Measurements from ENCODE around the gene TRIOBP. TPM values are rescaled to one million over a fixed set of nuclear protein-coding genes. Genes with fewer than 3 reads are reported as not detected.

TRIOBP gene
- total RNA-seq, 2 experiments from 2014 or later = 9.0 to 10.1 TPM

- Mint-ChIP-seq H3K27me3 (no peaks in the 10 kb centered on the region), H3K4me1 (ENCODE audit: low read depth) (no peaks in the 10 kb centered on the region), H3K27ac (no peak overlapping the region), H3K36me3 (ENCODE audit: low read depth) (peaks cover 23% of the 10 kb centered on the region), H3K9me3 (no peaks in the 10 kb centered on the region), H3K4me3 (no peak overlapping the region)
- ATAC-seq (ENCODE audit: poor library complexity) (no peak), DNase-seq (no peak)
- no peak overlapping the region for H3K27ac ChIP-seq (ENCODE audit: low read depth in 1 of 2, low read length in 2 of 2)
- ChIA-PET CTCF (no interaction called here), POLR2A (no interaction called here)
- no peaks in the 10 kb centered on the region for H3K9me3 ChIP-seq (ENCODE audit: control insufficient read depth in 1 of 2, insufficient read depth in 1 of 2, low read length in 2 of 2)
- peaks cover 37% of the 10 kb centered on the region for H3K36me3 ChIP-seq (ENCODE audit: insufficient read depth, low read length)
- intact Hi-C loops (cut with DNase I, micrococcal nuclease) = no loop called here
- H3K4me1 ChIP-seq (ENCODE audit: insufficient read depth, low read length) = no peaks in the 10 kb centered on the region
- H3K27me3 ChIP-seq (ENCODE audit: control insufficient read depth in 1 of 2, insufficient read depth in 2 of 2, low read length in 2 of 2) = no peaks in the 10 kb centered on the region
- H3K4me3 ChIP-seq (ENCODE audit: low read length) = no peak overlapping the region
- no peak for TF ChIP-seq CTCF (IDR thresholded peaks at IDR 0.05)
These were observed 66.2 kb downstream of the TRIOBP start for GRCh38 chr22:37763012-37763411.

DNA sequence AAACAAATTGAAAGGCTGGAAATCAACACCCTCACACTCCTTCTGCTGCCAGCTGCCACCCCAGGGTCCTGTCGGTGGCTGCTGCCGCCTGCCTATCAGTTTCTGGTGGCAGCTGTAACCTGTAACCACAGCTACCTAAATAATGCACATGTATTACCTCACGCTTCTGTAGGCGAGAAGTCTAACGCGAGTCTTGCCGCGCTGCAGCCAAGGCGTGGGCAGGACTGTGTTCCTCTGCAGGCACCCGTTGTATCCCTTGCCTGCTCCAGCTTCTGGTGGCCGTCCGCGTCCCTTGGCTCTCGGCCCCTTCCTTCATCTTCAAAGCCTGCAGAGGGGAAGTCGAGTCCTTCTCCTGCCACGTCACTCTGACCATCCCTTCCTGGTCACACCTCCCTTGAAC is 66.8 kb downstream of the TRIOBP start:
- H3K27ac ChIP-seq (ENCODE audit: low read depth in 1 of 2, low read length in 2 of 2) = no peak overlapping the region
- no peaks in the 10 kb centered on the region for H3K9me3 ChIP-seq (ENCODE audit: control insufficient read depth in 1 of 2, insufficient read depth in 1 of 2, low read length in 2 of 2)
- CTCF ChIA-PET = no interaction called here
- Mint-ChIP-seq H3K27ac (no peak overlapping the region), H3K4me3 (no peak overlapping the region), H3K9me3 (no peaks in the 10 kb centered on the region), H3K27me3 (no peaks in the 10 kb centered on the region), H3K36me3 (ENCODE audit: low read depth) (peaks cover 16% of the 10 kb centered on the region), H3K4me1 (ENCODE audit: low read depth) (no peaks in the 10 kb centered on the region)
- no peak for ATAC-seq (ENCODE audit: poor library complexity)
- no peaks in the 10 kb centered on the region for H3K27me3 ChIP-seq (ENCODE audit: control insufficient read depth in 1 of 2, insufficient read depth in 2 of 2, low read length in 2 of 2)
- no peaks in the 10 kb centered on the region for H3K4me1 ChIP-seq (ENCODE audit: insufficient read depth, low read length)
- DNase-seq = no peak
- H3K36me3 ChIP-seq (ENCODE audit: insufficient read depth, low read length) = peaks cover 35% of the 10 kb centered on the region
- intact Hi-C loops (cut with DNase I, micrococcal nuclease) = no loop called here
- POLR2A ChIA-PET = no interaction called here
- no peak overlapping the region for H3K4me3 ChIP-seq (ENCODE audit: low read length)
- TF ChIP-seq CTCF (IDR thresholded peaks at IDR 0.05) = no peak

DNA sequence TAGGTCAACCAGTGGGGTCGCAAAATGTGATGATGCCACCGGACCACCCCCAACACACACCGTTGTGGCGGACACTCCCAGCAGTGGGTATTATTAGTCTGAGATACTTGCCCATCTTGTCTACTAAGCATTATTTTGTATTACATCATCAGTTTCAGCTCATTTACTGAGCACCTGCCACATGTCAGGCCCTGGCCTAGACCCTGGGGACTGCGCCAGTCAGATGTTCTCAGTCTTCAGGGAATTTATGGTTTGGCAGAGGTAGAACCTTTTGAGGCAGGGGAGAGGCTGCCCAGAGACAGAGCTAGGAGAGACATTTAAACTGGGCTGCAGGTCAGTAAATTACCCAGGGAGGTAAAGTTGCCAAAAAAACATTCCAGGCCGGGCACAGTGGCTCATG is 67.8 kb downstream of the TRIOBP start:
- no peak for ATAC-seq (ENCODE audit: poor library complexity)
- no peak overlapping the region for H3K27ac Mint-ChIP-seq

More for the DNA sequence above, 67.8 kb downstream of the TRIOBP start:
- no peaks in the 10 kb centered on the region for H3K27me3 Mint-ChIP-seq
- no peaks in the 10 kb centered on the region for H3K4me1 Mint-ChIP-seq (ENCODE audit: low read depth)
- intact Hi-C loops (cut with DNase I, micrococcal nuclease) = no loop called here
- H3K9me3 Mint-ChIP-seq = no peaks in the 10 kb centered on the region
- Histone ChIP-seq H3K4me1 (ENCODE audit: insufficient read depth, low read length) (no peaks in the 10 kb centered on the region), H3K27me3 (ENCODE audit: control insufficient read depth in 1 of 2, insufficient read depth in 2 of 2, low read length in 2 of 2) (no peaks in the 10 kb centered on the region), H3K27ac (ENCODE audit: low read depth in 1 of 2, low read length in 2 of 2) (no peak overlapping the region), H3K36me3 (ENCODE audit: insufficient read depth, low read length) (peaks cover 28% of the 10 kb centered on the region), H3K4me3 (ENCODE audit: low read length) (no peak overlapping the region), H3K9me3 (ENCODE audit: control insufficient read depth in 1 of 2, insufficient read depth in 1 of 2, low read length in 2 of 2) (no peaks in the 10 kb centered on the region)
- POLR2A ChIA-PET = no interaction called here
- peaks cover 16% of the 10 kb centered on the region for H3K36me3 Mint-ChIP-seq (ENCODE audit: low read depth)
- no peak for DNase-seq
- CTCF ChIA-PET = no interaction called here
- no peak for TF ChIP-seq CTCF (IDR thresholded peaks at IDR 0.05)
- no peak overlapping the region for H3K4me3 Mint-ChIP-seq

All from CD4-positive, alpha-beta T cell (primary cell).